C4-2B (cell line): ENCODE data around the gene TGFBR3.
"Not testable (repeated sequence)": the region's sequence is repeated elsewhere in the genome, so short reads cannot be mapped to it uniquely, and the experiment has no call there.

Experiments used
- H3K27ac ChIP-seq: fragments of 450-650 bp; 2 replicates; pipeline ENCODE4 v1.5.1; 2017
- ZFX ChIP-seq: fragments of 450-650 bp; IDR thresholded peaks from 2 replicates; pipeline ENCODE4 v1.6.1; 2017
- TF ChIP-seq, protein P1 (sequence below): fragments of 450-650 bp; conservative IDR thresholded peaks from 2 replicates; pipeline ENCODE4 v1.5.1; 2017; ENCODE audit warnings: mild to moderate bottlenecking

The TGFBR3 gene

DNA sequence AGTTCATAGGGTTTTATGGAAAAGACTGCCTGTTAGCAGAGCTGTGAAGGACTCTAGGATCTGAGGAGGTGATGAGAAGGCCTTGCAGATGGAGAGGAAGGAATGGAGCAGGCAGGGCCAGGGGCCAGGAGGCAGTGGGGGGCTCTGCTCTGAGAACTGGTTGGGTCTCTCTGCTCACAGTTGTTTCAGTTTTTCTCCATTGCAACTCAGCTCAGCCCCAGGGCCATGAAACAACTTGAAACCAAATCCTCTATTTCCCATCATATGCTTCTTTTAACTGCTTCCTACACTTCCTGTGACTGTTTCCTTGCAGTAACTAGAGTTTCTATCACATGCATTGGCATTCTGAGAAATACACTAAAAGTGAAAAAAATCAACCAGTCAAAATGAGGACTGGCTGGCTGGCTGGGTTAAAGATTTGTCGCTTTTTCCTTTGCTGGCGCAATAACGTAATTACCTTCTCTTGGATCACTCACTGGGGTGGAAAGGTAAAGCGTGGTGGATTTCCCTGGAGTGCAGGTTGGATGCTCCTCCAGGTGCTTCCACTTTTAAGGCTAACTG lies 213.3 kb downstream of the TGFBR3 start:
- no peak overlapping the region for H3K27ac ChIP-seq
- TF ChIP-seq, protein P1, sequence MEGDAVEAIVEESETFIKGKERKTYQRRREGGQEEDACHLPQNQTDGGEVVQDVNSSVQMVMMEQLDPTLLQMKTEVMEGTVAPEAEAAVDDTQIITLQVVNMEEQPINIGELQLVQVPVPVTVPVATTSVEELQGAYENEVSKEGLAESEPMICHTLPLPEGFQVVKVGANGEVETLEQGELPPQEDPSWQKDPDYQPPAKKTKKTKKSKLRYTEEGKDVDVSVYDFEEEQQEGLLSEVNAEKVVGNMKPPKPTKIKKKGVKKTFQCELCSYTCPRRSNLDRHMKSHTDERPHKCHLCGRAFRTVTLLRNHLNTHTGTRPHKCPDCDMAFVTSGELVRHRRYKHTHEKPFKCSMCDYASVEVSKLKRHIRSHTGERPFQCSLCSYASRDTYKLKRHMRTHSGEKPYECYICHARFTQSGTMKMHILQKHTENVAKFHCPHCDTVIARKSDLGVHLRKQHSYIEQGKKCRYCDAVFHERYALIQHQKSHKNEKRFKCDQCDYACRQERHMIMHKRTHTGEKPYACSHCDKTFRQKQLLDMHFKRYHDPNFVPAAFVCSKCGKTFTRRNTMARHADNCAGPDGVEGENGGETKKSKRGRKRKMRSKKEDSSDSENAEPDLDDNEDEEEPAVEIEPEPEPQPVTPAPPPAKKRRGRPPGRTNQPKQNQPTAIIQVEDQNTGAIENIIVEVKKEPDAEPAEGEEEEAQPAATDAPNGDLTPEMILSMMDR = no peak
- no peak for TF ChIP-seq ZFX

DNA sequence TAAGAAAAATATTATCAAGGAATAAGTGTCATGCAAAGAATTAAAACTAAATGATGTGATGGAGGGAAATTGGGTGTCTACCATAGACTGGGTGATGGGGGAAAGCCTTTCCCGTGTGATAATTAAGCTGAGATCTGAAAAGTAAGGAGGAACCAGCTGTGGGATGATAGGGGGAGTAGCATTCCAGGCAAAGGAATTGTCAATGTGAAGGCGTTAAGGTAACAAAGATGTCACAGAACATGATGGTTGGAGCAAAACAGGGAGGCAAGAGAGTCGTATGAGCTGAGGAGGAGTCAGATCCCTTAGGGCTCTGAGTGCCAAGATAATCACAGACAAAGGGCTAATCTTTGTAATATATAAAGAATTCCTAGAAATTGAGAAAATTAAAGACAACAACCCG lies 215.2 kb downstream of the TGFBR3 start:
- no peak overlapping the region for H3K27ac ChIP-seq
- TF ChIP-seq, protein P1 = no peak
- TF ChIP-seq ZFX = no peak

DNA sequence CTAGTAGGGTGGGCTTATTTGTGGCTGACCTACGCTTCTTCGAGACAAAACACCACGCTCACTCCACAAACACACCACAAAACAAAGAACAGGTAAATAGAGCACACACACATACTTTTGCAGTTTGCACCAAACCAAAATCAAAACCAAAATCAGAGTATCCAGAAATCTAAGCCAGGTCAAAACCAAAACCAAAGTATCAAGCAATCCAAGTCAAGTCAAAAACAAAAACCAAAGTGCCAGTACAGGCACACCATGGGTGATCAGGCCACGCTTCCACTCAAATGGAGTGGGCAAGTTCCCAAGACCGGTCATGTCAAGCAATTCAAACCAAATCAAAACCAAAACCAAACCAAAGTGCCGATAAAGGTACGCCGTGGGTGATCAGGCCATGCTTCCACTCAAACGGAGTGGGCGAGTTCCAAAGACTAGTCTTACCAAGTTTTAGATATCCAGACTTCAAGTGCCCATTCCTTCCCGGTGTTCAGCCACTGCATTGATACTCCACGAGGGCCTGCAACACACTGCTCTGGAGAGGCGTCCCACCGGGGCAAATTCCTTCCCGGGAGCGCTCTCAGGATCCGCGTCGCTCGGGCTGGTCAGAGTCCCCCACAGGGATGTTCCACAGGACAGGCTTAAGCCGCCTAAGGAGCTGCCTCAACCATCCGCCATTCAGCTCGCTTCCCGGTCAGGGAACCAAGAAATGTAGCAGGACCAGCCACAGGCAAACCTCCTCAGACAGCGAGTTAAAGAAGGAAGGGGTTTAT lies 216.2 kb downstream of the TGFBR3 start:
- TF ChIP-seq ZFX = no peak
- TF ChIP-seq, protein P1 = no peak
- H3K27ac ChIP-seq = no peak overlapping the region

DNA sequence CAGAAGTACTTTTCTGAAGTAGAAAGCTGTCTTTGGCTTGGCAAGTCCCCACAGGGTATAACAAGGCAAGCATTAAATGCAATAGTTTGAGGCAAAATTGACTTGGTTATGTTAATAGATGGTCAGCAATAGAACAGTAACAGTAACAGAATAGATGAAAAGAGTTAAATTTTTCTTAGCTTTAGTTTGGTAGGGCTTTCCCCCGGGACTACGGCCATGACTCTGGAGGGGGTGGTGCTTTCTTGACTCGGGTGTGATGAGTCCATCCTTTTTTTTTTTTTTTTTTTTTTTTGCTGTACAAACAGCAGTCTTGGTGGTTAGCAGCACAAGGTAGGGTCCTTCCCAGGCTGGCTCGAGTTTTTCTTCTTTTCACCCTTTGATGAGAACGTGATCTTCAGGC lies 219.3 kb downstream of the TGFBR3 start:
- H3K27ac ChIP-seq = not testable (repeated sequence)

DNA sequence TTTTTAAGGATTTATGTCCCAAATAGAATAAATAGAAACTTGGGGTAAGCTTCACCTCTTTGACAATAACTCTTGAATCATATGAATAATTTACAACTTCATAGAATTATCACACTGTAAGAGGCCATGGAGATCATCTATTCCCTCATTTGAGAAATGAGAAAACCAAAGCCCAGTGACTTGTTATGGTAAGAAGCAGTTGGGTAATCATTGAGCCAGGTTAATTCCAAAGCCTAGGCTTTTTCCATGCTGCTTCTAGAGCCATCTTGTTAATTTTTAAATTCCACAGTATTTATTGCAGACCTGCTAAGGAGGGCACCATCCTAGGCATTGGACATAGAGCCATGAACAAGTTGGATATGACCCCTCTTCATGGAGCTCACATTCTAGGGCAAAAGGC lies 224.8 kb downstream of the TGFBR3 start:
- TF ChIP-seq, protein P1 = no peak
- no peak for TF ChIP-seq ZFX
- no peak overlapping the region for H3K27ac ChIP-seq

DNA sequence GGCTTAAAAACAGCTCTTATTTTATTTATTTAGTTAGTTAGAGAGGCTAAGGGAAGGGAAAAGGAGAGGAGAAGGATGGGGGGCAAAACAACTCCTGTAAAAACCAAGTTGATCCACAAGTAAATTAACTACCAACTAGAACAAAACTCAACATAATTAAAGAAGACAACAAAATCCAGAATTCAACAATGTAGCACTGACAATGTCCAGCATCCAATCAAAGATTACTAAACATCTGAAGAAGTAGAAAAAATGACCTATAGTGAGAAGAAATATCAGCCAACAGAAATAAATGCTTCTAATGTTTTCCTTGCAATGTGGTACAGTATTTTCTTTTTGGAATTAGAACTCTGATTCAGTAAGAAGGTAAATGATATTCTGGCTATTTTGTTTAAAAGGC lies 225.2 kb downstream of the TGFBR3 start:
- no peak for TF ChIP-seq ZFX
- TF ChIP-seq, protein P1 = no peak
- H3K27ac ChIP-seq = no peak overlapping the region

DNA sequence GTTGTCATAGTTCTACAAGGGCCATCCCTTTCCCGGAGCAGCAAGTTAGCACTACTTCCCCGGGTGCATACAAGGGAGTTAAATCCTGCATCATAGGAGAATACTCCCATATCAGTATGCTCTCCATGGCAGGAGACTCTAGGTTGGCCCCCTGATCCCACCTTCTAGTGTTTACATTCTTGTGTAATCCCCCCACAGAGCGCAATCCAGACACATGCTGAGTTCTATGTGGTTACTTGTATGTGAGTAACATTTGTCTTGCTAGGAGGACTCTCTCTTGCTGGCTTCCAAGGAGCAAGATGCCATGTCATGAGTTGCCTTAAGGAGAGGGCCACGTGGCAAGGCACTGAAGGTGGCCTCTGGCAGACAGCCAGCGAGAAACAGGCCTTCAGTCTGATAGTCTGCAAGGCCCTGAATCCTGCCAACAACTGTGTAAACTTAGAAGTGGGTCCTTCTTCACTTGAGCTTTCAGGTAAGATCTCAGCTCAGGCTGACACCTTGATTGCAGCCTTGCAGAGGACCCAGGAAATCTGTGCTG lies 230.0 kb downstream of the TGFBR3 start:
- no peak for TF ChIP-seq ZFX
- TF ChIP-seq, protein P1 = no peak
- no peak overlapping the region for H3K27ac ChIP-seq
